Measurements from ENCODE around the gene NDUFA11. TPM values are rescaled to one million over a fixed set of nuclear protein-coding genes. Genes with fewer than 3 reads are reported as not detected.

NDUFA11 gene
- total and polyA plus RNA-seq, 5 experiments from 2014 or later: 116 to 404 (median 374) TPM

- POLR2A ChIA-PET: interaction anchor here (1.4 kb wide), 2 partner anchors 11 to 12 kb away, joined by 4 read pairs; partner anchors contain the start of genes NDUFA11 and VMAC
- H3K9me3 Mint-ChIP-seq: no peaks in the 10 kb centered on the region
- no peak for ATAC-seq
- no peaks in the 10 kb centered on the region for H3K27me3 Mint-ChIP-seq
- no peak for DNase-seq
- peaks cover 0 to 42% (median 2%) of the 10 kb centered on the region in 3 donors for H3K36me3 Mint-ChIP-seq
- no peaks in the 10 kb centered on the region for H3K4me1 Mint-ChIP-seq
- no peak overlapping the region for H3K4me3 Mint-ChIP-seq
- H3K27ac Mint-ChIP-seq: peak overlapping the region in 1 of 10 donors; percentile 87
Measured at GRCh38 chr19:5915782-5916165, 12.2 kb upstream of the NDUFA11 start.

GRCh38 chr19:5914946-5915781, 11.6 kb upstream of the NDUFA11 start:
- Mint-ChIP-seq H3K4me3 (no peak overlapping the region), H3K4me1 (no peaks in the 10 kb centered on the region)
- POLR2A ChIA-PET: interaction anchor here (0.6 to 1.4 kb wide), 3 partner anchors 10 to 412 kb away, joined by 4 read pairs; partner anchors contain the start of genes NDUFA11 and VMAC

GRCh38 chr19:5914358-5914774, 10.8 kb upstream of the NDUFA11 start:
- Mint-ChIP-seq H3K4me1 (no peaks in the 10 kb centered on the region), H3K4me3 (no peak overlapping the region), H3K9me3 (no peaks in the 10 kb centered on the region), H3K27ac (no peak overlapping the region), H3K27me3 (no peaks in the 10 kb centered on the region), H3K36me3 (peaks cover 0 to 42% (median 2%) of the 10 kb centered on the region in 3 donors)
- ATAC-seq: no peak
- no peak for DNase-seq
- POLR2A ChIA-PET: interaction anchor here (0.5 to 1.4 kb wide), 3 partner anchors 9 to 413 kb away, joined by 4 to 5 read pairs (median 4); partner anchors contain the start of gene VMAC

More at GRCh38 chr19:5914946-5915781, 11.6 kb upstream of the NDUFA11 start:
- Mint-ChIP-seq H3K9me3 (no peaks in the 10 kb centered on the region), H3K27ac (no peak overlapping the region), H3K36me3 (peaks cover 0 to 41% (median 2%) of the 10 kb centered on the region in 3 donors), H3K27me3 (no peaks in the 10 kb centered on the region)
- DNase-seq (no peak), ATAC-seq (no peak)

- DNase-seq (no peak), ATAC-seq (no peak)
- Mint-ChIP-seq H3K27me3 (no peaks in the 10 kb centered on the region), H3K4me1 (no peaks in the 10 kb centered on the region), H3K27ac (peak within 1 kb of the TSS in 2 of 10 donors; percentile 43 to 48), H3K9me3 (no peaks in the 10 kb centered on the region), H3K36me3 (peaks cover 0 to 41% (median 2%) of the 10 kb centered on the region in 3 donors), H3K4me3 (no peak within 1 kb of the TSS)
- POLR2A ChIA-PET: interaction anchor here (0.5 kb wide), 1 partner anchor 25 kb away, joined by 5 read pairs; no protein-coding TSS in a partner anchor
Measured at GRCh38 chr19:5913739-5914357, 10.3 kb upstream of the NDUFA11 start, which contains the start of gene CAPS. TSS of gene CAPS (plus strand) at chr19:5914254. CDS start at chr19:5914407, 153 bp downstream.

GRCh38 chr19:5911366-5911765, 7.8 kb upstream of the NDUFA11 start:
- no peak for DNase-seq
- H3K4me1 Mint-ChIP-seq: peaks cover 4 to 14% (median 9%) of the 10 kb centered on the region in 4 donors
- POLR2A ChIA-PET: interaction anchor here (0.6 kb wide), 1 partner anchor 217 kb away, joined by 6 read pairs; no protein-coding TSS in a partner anchor
- H3K9me3 Mint-ChIP-seq: no peaks in the 10 kb centered on the region
- H3K27ac Mint-ChIP-seq: no peak overlapping the region
- no peaks in the 10 kb centered on the region for H3K27me3 Mint-ChIP-seq
- no peak for ATAC-seq
- no peak overlapping the region for H3K4me3 Mint-ChIP-seq
- peaks cover 0 to 36% (median 2%) of the 10 kb centered on the region in 3 donors for H3K36me3 Mint-ChIP-seq

GRCh38 chr19:5910638-5910907, 7.0 kb upstream of the NDUFA11 start:
- POLR2A ChIA-PET: no interaction called here
- no peak overlapping the region for H3K4me3 Mint-ChIP-seq
- H3K4me1 Mint-ChIP-seq: peaks cover 5 to 21% (median 16%) of the 10 kb centered on the region in 4 donors
- no peaks in the 10 kb centered on the region for H3K9me3 Mint-ChIP-seq
- ATAC-seq (no peak), DNase-seq (no peak)
- H3K36me3 Mint-ChIP-seq: peaks cover 0 to 31% (median 2%) of the 10 kb centered on the region in 3 donors
- no peaks in the 10 kb centered on the region for H3K27me3 Mint-ChIP-seq
- peak overlapping the region in 1 of 10 donors; percentile 58 for H3K27ac Mint-ChIP-seq

GRCh38 chr19:5908773-5909442, 5.3 kb upstream of the NDUFA11 start:
- Mint-ChIP-seq H3K27me3 (no peaks in the 10 kb centered on the region), H3K4me1 (peaks cover 5 to 24% (median 18%) of the 10 kb centered on the region in 4 donors), H3K9me3 (no peaks in the 10 kb centered on the region), H3K36me3 (peaks cover 0 to 30% (median 2%) of the 10 kb centered on the region in 3 donors), H3K27ac (peak overlapping the region in 1 of 10 donors; percentile 53), H3K4me3 (no peak overlapping the region)
- ATAC-seq (no peak), DNase-seq (no peak)
- POLR2A ChIA-PET: no interaction called here

- Mint-ChIP-seq H3K9me3 (no peaks in the 10 kb centered on the region), H3K4me1 (peaks cover 12 to 35% (median 30%) of the 10 kb centered on the region in 4 donors), H3K4me3 (peak overlapping the region in 8 of 10 donors; percentile 19 to 63 (median 52)), H3K27ac (peak overlapping the region in 7 of 10 donors; percentile 1 to 91 (median 38)), H3K27me3 (peaks cover 0 to 2% (median 0%) of the 10 kb centered on the region in 5 donors), H3K36me3 (peaks cover 0 to 27% (median 2%) of the 10 kb centered on the region in 3 donors)
- POLR2A ChIA-PET: interaction anchor here (1.3 kb wide), 1 partner anchor 21 kb away, joined by 4 read pairs; no protein-coding TSS in a partner anchor
- ATAC-seq: no peak
- no peak for DNase-seq
Measured at GRCh38 chr19:5907241-5907640, 3.7 kb upstream of the NDUFA11 start.

- POLR2A ChIA-PET: interaction anchor here (0.6 to 3.8 kb wide), 14 partner anchors 10 to 215 kb away, joined by 3 to 71 read pairs (median 8); partner anchors contain the start of genes RANBP3 and RPL36
- no peaks in the 10 kb centered on the region for H3K9me3 Mint-ChIP-seq
- H3K4me1 Mint-ChIP-seq: peaks cover 19 to 51% (median 41%) of the 10 kb centered on the region in 4 donors
- peaks cover 0 to 2% (median 0%) of the 10 kb centered on the region in 5 donors for H3K27me3 Mint-ChIP-seq
- DNase-seq (peak in 3 of 10 donors; percentile 15 to 36 (median 16)), ATAC-seq (no peak)
- peaks cover 0 to 35% (median 5%) of the 10 kb centered on the region in 3 donors for H3K36me3 Mint-ChIP-seq
- H3K4me3 Mint-ChIP-seq: peak overlapping the region; percentile 79 to 99 (median 96)
- peak overlapping the region in 9 of 10 donors; percentile 71 to 100 (median 86) for H3K27ac Mint-ChIP-seq
Measured at GRCh38 chr19:5905114-5905778, 1.7 kb upstream of the NDUFA11 start.

GRCh38 chr19:5904352-5905113, 943 bp upstream of the NDUFA11 start, which contains the start of gene VMAC:
TSS of gene VMAC (plus strand) at chr19:5904872. CDS start at chr19:5904891, 19 bp downstream.
- no peaks in the 10 kb centered on the region for H3K9me3 Mint-ChIP-seq
- peak; percentile 77 to 80 for ATAC-seq
- peaks cover 0 to 2% (median 0%) of the 10 kb centered on the region in 5 donors for H3K27me3 Mint-ChIP-seq
- peaks cover 0 to 33% (median 3%) of the 10 kb centered on the region in 3 donors for H3K36me3 Mint-ChIP-seq
- DNase-seq: peak; percentile 99 to 100 (median 100)
- POLR2A ChIA-PET: interaction anchor here (0.5 to 3.8 kb wide), 27 partner anchors 11 to 1726 kb away, joined by 3 to 71 read pairs (median 6); partner anchors contain the start of genes DUS3L, KDM4B, KHSRP and RANBP3
- peaks cover 19 to 57% (median 43%) of the 10 kb centered on the region in 4 donors for H3K4me1 Mint-ChIP-seq
- peak within 1 kb of the TSS; percentile 98 to 100 (median 99) for H3K27ac Mint-ChIP-seq
- peak within 1 kb of the TSS; percentile 91 to 99 (median 97) for H3K4me3 Mint-ChIP-seq

Measured in naive thymus-derived CD8-positive, alpha-beta T cell (primary cell).